Stimulated activated CD4-positive, alpha-beta T cell treated with anti-CD3 and anti-CD28 coated beads, Interleukin-12 subunit alpha, Interleukin-12 subunit beta, amount 100 ng/mL, for 4 hours (primary cell): ENCODE results near the gene EXOC3.

Source experiments
- DNase-seq: peaks from one replicate; pipeline ENCODE4 v3.0.0-alpha.2; 2020

EXOC3 gene

GRCh38 chr5:440401-441201 is 2.4 kb upstream of the EXOC3 start:
- no peak for DNase-seq

- no peak for DNase-seq
Measured at GRCh38 chr5:441996-442334, 1.0 kb upstream of the EXOC3 start.

GRCh38 chr5:443239-444151 is 519 bp downstream of the EXOC3 start:
- DNase-seq: no peak

- DNase-seq: no peak
Measured at GRCh38 chr5:444226-444625, 1.2 kb downstream of the EXOC3 start.

GRCh38 chr5:445591-445990 is 2.6 kb downstream of the EXOC3 start:
- DNase-seq: no peak

- no peak for DNase-seq
Measured at GRCh38 chr5:446066-446882, 3.3 kb downstream of the EXOC3 start.

- DNase-seq: no peak
Measured at GRCh38 chr5:446883-447263, 3.9 kb downstream of the EXOC3 start.

GRCh38 chr5:447501-447900 is 4.5 kb downstream of the EXOC3 start:
- DNase-seq: no peak

GRCh38 chr5:448061-448765 is 5.2 kb downstream of the EXOC3 start:
- no peak for DNase-seq

GRCh38 chr5:448766-449090 is 5.8 kb downstream of the EXOC3 start:
- DNase-seq: no peak

GRCh38 chr5:449151-449550 is 6.2 kb downstream of the EXOC3 start:
- DNase-seq: no peak

GRCh38 chr5:451587-452458 is 8.8 kb downstream of the EXOC3 start:
- DNase-seq: no peak

GRCh38 chr5:452978-453710 is 10.2 kb downstream of the EXOC3 start:
- no peak for DNase-seq

- DNase-seq: no peak
Measured at GRCh38 chr5:453725-454481, 10.9 kb downstream of the EXOC3 start.

GRCh38 chr5:454936-455335 is 12.0 kb downstream of the EXOC3 start:
- DNase-seq: no peak

- no peak for DNase-seq
Measured at GRCh38 chr5:455806-456205, 12.8 kb downstream of the EXOC3 start.

GRCh38 chr5:456351-457194 is 13.6 kb downstream of the EXOC3 start:
- DNase-seq: no peak

GRCh38 chr5:457195-457961 is 14.4 kb downstream of the EXOC3 start:
- no peak for DNase-seq
